ENCODE measurements around the gene JAG1. TPM values are rescaled to one million over a fixed set of nuclear protein-coding genes. Genes with fewer than 3 reads are reported as not detected.
A peak's percentile ranks its signal among the peaks of the same experiment; 100 is the strongest.

Gene JAG1
- polyA plus RNA-seq, 2 of the 4 experiments (the other 2 are of a cell fraction): 80.9 to 90.0 TPM

GRCh38 chr20:10673842-10674683, at the start of gene JAG1 (continued):
- TF ChIP-seq SMC3 (IDR thresholded peaks at IDR 0.05): 0 out of 3 replicates have a peak, but pooled peaks have one; percentile 24
- TF ChIP-seq, protein P1, sequence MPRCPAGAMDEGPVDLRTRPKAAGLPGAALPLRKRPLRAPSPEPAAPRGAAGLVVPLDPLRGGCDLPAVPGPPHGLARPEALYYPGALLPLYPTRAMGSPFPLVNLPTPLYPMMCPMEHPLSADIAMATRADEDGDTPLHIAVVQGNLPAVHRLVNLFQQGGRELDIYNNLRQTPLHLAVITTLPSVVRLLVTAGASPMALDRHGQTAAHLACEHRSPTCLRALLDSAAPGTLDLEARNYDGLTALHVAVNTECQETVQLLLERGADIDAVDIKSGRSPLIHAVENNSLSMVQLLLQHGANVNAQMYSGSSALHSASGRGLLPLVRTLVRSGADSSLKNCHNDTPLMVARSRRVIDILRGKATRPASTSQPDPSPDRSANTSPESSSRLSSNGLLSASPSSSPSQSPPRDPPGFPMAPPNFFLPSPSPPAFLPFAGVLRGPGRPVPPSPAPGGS (IDR thresholded peaks at IDR 0.05): peak; percentile 95
- peak; percentile 90 for TF ChIP-seq PHF8 (IDR thresholded peaks at IDR 0.05; ENCODE audit: borderline replicate concordance, low read depth)
- TF ChIP-seq ZNF302 (CRISPR knock-in tag; IDR thresholded peaks at IDR 0.05): no peak
- TF ChIP-seq MAZ (IDR thresholded peaks at IDR 0.05; ENCODE audit: borderline replicate concordance, low read depth, low read length): no peak
- TF ChIP-seq JUN (IDR thresholded peaks at IDR 0.05): peak; percentile 86 to 88; a peak in 4 of 5 replicates

GRCh38 chr20:10721976-10722375, 48.2 kb upstream of the JAG1 start:
- Histone ChIP-seq H3K4me3 (no peak overlapping the region), H3K4me2 (no peak overlapping the region), H3K9me3 (no peaks in the 10 kb centered on the region), H3K4me1 (peaks cover 50% of the 10 kb centered on the region), H3K27ac (0 out of 6 replicates have a peak overlapping the region, but pooled peaks of 1 of the 2 experiments have one; percentile 24)
- DNase-seq (ENCODE audit: low read depth in 1 of 2, low spot score in 1 of 2): no peak
- 86% methylated on average over 3 of the region's 3 CpGs for WGBS (ENCODE audit: missing lambda C conversion rate)
- ChIA-PET POLR2A (no interaction called here), CTCF (interaction anchor here (1.1 to 1.8 kb wide), 6 partner anchors 9 to 483 kb away, joined by 3 to 5 read pairs (median 4); partner anchors contain the start of gene JAG1)
- no peak for ATAC-seq
- TF ChIP-seq SREBF2 (IDR thresholded peaks at IDR 0.05) (no peak), PHF8 (IDR thresholded peaks at IDR 0.05; ENCODE audit: borderline replicate concordance, low read depth) (no peak), JUN (IDR thresholded peaks at IDR 0.05) (no peak), ZC3H11A (IDR thresholded peaks at IDR 0.05) (no peak), HOXA7 (CRISPR knock-in tag; IDR thresholded peaks at IDR 0.05) (no peak)
- FAIRE-seq: no peak

DNA sequence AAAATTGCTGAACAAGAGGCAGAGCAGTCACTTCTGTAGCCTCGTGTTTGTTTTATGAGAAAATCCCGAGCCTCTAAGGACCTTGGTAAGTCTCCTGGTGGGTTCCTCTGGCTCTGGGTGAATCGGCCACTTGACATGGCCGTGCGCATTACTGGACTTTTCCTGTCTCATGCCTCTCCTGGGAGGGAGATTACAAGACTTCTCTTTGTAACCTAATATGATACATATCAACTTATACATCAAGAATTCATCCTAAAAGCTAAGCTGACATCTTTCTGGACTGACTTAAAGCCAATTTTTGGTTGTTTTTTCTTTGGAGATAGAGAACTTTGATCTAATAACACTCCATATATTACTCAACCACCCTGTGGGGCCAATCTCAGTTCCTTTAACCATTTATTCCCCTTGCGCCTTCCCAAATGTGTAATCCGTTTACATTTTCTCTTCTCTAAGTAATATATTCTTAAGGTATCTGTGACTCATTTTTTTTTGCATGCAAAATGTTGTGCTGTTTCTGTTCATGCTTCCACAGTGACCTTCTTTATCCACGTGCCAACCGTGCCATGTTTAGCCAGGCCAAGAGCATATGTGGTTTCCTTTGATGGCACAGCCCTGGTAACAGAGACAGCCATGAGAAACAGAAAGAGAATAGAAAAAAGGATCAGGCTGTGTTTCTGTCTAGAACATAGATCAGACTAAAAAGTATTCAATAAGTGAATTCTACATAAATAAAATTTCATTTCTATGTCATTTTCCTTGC, 47.5 kb upstream of the JAG1 start:
- Histone ChIP-seq H3K9me3 (no peaks in the 10 kb centered on the region), H3K4me1 (peaks cover 54% of the 10 kb centered on the region), H3K27ac (peak overlapping the region; percentile 86 to 89; a peak in 5 of 6 replicates), H3K4me3 (no peak overlapping the region), H3K4me2 (peak overlapping the region; percentile 9; the same call in 2 of the 3 replicates)
- 83% methylated on average over 9 of the region's 9 CpGs for WGBS (ENCODE audit: missing lambda C conversion rate)
- no peak for DNase-seq (ENCODE audit: low read depth in 1 of 2, low spot score in 1 of 2)
- FAIRE-seq: peak; percentile 61
- TF ChIP-seq, protein P2, sequence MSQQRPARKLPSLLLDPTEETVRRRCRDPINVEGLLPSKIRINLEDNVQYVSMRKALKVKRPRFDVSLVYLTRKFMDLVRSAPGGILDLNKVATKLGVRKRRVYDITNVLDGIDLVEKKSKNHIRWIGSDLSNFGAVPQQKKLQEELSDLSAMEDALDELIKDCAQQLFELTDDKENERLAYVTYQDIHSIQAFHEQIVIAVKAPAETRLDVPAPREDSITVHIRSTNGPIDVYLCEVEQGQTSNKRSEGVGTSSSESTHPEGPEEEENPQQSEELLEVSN (IDR thresholded peaks at IDR 0.05; ENCODE audit: borderline replicate concordance, low read depth): no peak
- no peak for TF ChIP-seq RNF2 (IDR thresholded peaks at IDR 0.05; ENCODE audit: borderline replicate concordance, low read depth)
- no peak for TF ChIP-seq RAD21 (conservative IDR thresholded peaks at IDR 0.05 in 1 of 2, IDR thresholded peaks at IDR 0.05 in 1 of 2)
- TF ChIP-seq JUN (IDR thresholded peaks at IDR 0.05): no peak
- TF ChIP-seq HDAC2 (IDR thresholded peaks at IDR 0.05): no peak
- ChIA-PET POLR2A (no interaction called here), CTCF (interaction anchor here (1.1 to 1.4 kb wide), 4 partner anchors 10 to 484 kb away, joined by 3 to 5 read pairs (median 4); no protein-coding TSS in a partner anchor)
- no peak for ATAC-seq

GRCh38 chr20:10720565-10720964, 46.8 kb upstream of the JAG1 start:
- no peak overlapping the region for H3K4me2 ChIP-seq
- H3K4me3 ChIP-seq: no peak overlapping the region
- FAIRE-seq (no peak), ATAC-seq (no peak), DNase-seq (ENCODE audit: low read depth in 1 of 2, low spot score in 1 of 2) (no peak)
- peak overlapping the region; percentile 86 to 89; a peak in 5 of 6 replicates for H3K27ac ChIP-seq
- WGBS (ENCODE audit: missing lambda C conversion rate): 85% methylated on average over 2 of the region's 2 CpGs
- peaks cover 62% of the 10 kb centered on the region for H3K4me1 ChIP-seq
- ChIA-PET POLR2A (no interaction called here), CTCF (interaction anchor here (1.1 to 7.7 kb wide), 5 partner anchors 12 to 486 kb away, joined by 3 to 31 read pairs (median 4); partner anchors contain the start of gene JAG1)
- H3K9me3 ChIP-seq: no peaks in the 10 kb centered on the region
- TF ChIP-seq MAFK (IDR thresholded peaks at IDR 0.05; ENCODE audit: partially characterized antibody): no peak
- no peak for TF ChIP-seq RNF2 (IDR thresholded peaks at IDR 0.05; ENCODE audit: borderline replicate concordance, low read depth)
- no peak for TF ChIP-seq TFCP2L1 (CRISPR knock-in tag; IDR thresholded peaks at IDR 0.05)
- TF ChIP-seq RARB (CRISPR knock-in tag; IDR thresholded peaks at IDR 0.05): no peak
- TF ChIP-seq CEBPB (IDR thresholded peaks at IDR 0.05): no peak
- no peak for TF ChIP-seq RFX5 (IDR thresholded peaks at IDR 0.05)
- TF ChIP-seq HOXB13 (CRISPR knock-in tag; IDR thresholded peaks at IDR 0.05; ENCODE audit: low read depth): no peak
- TF ChIP-seq MAZ (IDR thresholded peaks at IDR 0.05; ENCODE audit: borderline replicate concordance, low read depth, low read length): no peak
- no peak for TF ChIP-seq CBX2 (IDR thresholded peaks at IDR 0.05; ENCODE audit: borderline replicate concordance, low read depth)
- no peak for TF ChIP-seq ZSCAN20 (CRISPR knock-in tag; IDR thresholded peaks at IDR 0.05)
- TF ChIP-seq KDM1A (IDR thresholded peaks at IDR 0.05; ENCODE audit: low read depth): no peak
- no peak for TF ChIP-seq ESRRA (IDR thresholded peaks at IDR 0.05; ENCODE audit: borderline replicate concordance, low read length)
- TF ChIP-seq, protein P3, sequence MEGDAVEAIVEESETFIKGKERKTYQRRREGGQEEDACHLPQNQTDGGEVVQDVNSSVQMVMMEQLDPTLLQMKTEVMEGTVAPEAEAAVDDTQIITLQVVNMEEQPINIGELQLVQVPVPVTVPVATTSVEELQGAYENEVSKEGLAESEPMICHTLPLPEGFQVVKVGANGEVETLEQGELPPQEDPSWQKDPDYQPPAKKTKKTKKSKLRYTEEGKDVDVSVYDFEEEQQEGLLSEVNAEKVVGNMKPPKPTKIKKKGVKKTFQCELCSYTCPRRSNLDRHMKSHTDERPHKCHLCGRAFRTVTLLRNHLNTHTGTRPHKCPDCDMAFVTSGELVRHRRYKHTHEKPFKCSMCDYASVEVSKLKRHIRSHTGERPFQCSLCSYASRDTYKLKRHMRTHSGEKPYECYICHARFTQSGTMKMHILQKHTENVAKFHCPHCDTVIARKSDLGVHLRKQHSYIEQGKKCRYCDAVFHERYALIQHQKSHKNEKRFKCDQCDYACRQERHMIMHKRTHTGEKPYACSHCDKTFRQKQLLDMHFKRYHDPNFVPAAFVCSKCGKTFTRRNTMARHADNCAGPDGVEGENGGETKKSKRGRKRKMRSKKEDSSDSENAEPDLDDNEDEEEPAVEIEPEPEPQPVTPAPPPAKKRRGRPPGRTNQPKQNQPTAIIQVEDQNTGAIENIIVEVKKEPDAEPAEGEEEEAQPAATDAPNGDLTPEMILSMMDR (IDR thresholded peaks at IDR 0.05): no peak
